GM18520 (cell line): ENCODE data around the gene PPL.
"Not testable (repeated sequence)": the region's sequence is repeated elsewhere in the genome, so short reads cannot be mapped to it uniquely, and the experiment has no call there.

Source experiments
- ATAC-seq: cut with Tn5 transposase; IDR thresholded peaks from one replicate; pipeline ENCODE4 v1.9.1; 2021; ENCODE audit not compliant: unreplicated experiment

Gene PPL

DNA sequence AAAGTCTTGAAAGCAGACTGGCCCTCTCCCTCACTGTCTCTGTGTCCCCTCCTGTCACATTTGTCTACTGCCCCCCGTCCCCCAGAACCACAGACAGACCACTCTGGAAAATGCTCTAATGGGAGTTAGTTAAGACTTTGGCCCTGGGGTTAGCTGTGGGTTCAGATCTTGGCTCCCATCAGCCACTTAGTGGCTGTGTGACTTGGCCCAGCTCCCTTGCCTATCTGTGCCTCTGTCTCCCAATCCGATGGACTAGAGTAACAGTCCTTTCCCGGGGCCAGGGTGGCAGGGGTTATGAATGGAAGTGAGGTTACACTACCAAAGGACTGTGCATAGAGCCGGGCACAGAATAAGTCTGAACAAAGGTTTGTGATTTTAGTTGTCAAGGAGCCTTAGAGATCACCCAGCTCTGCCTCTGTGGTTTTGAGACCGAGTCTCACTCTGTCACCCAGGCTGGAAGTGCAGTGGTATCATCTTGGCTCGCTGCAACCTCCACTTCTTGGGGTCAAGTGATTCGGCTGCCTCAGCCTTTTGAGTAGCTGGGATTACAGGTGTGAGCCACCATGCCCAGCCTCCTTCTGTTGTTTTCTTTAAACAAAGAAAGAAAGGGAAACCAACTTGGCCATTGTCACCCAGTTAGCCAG lies 23.7 kb downstream of the PPL start:
- no peak for ATAC-seq

GRCh38 chr16:4911970-4912386 lies 25.0 kb downstream of the PPL start:
- ATAC-seq = no peak

- ATAC-seq = no peak
Observed at GRCh38 chr16:4910828-4911227, 26.1 kb downstream of the PPL start.

DNA sequence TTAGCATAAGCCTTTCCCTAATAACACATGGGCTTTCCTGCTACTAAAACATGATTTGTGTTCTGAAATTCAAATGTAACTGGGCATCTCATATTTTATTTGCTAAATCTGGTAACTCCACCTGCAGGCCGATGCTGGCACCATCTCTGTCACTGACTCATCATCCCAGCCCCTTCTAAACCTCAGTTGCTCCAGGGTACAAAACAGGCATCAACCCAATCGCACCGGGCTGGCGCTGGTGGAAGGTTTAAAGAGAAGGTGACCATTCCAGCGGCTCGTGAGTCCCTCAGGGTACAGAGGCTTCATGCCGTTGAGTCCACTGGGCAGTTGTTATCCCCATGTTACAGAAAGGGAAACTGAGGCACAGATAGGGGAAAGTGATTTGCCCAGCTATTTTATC lies 27.1 kb downstream of the PPL start:
- no peak for ATAC-seq

- ATAC-seq = no peak
Observed at GRCh38 chr16:4908854-4909401, 28.0 kb downstream of the PPL start.

- ATAC-seq = no peak
Observed at GRCh38 chr16:4904942-4905615, 31.9 kb downstream of the PPL start.

DNA sequence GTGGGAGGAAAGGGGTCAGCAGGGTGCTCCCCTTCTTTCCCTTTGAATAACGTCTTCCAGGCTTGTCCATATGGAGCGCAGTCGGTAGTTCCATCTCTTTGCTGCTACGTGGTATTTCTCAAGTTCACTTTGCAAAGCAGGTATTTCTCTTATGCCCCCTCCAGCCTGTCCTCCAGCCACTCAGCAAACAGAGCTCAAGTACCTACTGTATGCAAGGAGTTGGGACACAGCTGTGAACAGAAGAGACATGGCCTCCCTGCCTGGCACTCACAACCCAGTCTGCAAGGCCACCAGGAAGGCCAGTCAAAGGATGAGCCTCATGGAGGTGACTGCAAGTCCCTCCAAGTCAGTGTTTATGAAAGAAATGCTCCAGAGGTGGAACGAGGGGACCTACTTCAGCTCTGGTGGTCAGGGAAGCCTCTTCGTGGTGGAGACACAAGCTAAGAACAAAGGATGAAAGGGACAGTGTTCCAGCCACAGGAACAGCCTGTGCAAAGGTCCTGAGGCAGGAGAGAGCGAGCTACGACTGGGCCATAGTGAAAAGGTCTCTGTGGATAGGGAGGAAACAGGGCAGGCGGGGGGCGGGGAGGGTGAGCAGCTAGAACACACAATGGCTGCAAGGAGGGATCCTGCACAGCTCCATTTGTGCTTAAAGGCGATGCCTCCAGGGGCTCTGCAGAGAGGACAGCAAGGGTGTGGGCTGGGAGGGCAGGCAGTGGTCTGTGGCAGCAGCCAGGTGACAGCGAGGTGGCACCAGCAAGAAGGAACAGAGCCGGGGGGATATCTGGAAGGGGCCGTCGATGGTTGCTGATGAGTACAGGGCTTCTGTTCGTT lies 32.6 kb downstream of the PPL start:
- no peak for ATAC-seq

DNA sequence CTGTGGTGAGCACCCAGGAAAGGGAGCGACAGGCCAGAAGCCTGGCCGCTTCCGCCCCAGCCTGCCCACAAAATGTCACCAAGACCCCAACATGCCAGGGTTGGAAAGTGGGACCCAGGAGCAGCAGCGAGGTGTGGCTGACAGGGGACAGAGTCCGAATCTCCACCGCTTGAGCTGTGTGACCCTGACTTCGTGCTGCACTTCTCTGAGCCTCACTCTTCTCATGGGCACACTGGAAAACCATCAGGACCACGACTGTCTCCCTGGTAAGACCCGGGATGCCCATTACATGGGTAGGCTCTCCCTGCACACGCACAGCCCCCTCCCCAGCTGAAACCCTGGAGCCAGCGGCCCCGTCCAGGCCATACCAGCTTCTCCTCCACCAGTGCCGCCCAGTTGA lies 34.9 kb downstream of the PPL start:
- no peak for ATAC-seq

- no peak for ATAC-seq
Observed at GRCh38 chr16:4900750-4901149, 36.2 kb downstream of the PPL start.

DNA sequence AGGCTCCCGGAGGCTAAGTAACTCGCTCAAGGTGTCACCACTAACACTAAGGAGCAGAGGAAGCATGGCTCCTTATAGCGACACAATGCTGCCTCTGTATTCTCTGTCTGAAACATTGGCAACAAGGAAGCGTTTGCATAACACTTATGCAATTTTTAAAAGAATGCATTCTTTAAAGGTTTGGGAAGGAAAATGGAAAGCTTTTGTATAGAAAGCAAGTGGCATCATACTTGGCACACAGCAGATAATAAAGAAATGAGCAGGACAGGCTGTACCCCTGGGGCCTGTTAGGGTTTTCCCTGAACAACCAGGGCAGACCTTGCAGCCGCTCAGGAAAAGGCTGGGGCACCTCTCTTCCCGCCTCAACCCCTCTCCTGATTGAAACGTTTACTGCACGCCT lies 36.9 kb downstream of the PPL start:
- no peak for ATAC-seq

DNA sequence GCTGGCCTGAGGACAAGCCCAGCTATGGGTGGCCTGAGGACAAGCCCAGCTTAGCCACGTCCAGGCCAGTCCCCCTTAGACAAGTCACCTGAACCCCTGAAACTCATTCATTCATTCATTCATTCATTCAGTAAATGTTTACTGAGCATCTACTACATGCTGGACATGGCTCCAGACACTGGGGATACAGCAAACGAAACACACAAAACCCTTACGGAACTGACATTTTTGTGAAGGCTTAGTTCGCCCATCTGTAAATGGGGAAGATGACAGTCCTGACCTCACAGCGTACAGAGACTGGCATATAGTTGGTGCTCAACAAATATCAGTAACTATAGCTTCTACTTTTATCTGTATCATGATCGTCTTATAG lies 37.5 kb downstream of the PPL start:
- no peak for ATAC-seq

DNA sequence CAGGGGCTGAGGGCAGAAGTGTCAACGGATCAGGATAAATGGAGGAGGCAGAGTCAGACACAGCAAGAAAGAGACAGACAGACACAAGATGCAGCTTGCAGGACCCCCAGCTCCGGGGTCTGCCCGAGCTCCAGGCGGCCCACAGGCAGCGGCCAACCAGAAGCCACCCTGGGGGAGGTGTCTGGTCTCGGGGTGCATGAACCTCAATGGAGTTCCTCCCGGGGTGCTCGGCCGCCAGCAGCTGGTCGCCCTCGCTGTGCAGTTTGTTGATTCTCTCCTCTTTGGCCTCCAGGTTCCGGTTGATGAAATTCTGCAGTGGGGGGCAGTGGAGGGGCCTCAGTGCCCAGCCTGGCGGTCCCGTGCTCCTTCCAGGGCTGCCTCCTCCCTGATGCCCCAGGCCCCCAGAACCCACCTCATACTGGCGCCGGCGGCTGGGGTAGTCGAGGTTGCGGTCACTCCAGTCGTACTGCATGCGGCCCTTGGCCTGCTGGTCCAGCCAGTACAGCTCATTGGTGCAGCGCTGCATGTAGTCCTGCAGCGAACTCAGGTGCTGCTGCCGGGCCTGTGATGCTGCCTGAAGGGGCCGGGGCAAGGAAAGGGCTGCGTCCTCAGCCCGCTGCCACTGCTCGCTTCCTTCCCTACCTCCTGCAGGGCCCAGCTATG lies 38.0 kb downstream of the PPL start:
- no peak for ATAC-seq

DNA sequence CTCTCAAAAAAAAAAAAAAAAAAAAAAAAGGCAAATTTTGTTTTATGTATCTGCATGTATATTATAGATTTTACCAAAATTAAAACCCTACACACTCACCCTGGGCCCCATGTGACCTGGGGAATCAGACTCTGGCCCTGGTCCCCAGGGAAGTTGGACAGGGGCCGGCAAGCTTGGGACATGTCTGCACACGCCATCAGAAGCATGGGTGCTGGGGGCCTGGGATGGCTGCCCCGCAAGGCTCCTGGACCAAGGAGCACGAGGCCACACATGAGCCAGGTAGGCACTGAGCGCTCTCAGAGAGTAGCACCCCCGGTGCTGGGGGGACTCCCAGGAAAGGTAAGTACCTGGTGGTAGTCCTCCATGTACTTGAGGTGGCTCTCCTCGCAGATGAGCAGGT lies 39.6 kb downstream of the PPL start:
- ATAC-seq = no peak

DNA sequence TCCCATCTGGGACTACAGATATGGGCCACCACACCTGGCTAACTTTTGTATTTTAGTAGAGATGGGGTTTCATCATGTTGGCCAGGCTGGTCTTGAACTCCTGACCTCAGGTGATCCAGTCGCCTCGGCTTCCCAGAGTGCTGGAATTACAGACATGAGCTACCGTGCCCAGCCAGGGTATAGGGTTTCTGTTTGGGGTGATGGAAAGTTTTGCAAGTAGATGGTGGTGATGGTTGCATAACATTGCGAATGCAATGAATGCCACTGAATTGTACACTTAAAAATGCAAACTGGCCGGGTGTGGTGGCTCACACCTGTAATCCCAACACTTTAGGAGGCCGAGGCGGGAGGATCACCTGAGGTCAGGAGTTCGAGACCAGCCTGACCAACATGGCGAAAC lies 40.2 kb downstream of the PPL start:
- not testable (repeated sequence) for ATAC-seq

DNA sequence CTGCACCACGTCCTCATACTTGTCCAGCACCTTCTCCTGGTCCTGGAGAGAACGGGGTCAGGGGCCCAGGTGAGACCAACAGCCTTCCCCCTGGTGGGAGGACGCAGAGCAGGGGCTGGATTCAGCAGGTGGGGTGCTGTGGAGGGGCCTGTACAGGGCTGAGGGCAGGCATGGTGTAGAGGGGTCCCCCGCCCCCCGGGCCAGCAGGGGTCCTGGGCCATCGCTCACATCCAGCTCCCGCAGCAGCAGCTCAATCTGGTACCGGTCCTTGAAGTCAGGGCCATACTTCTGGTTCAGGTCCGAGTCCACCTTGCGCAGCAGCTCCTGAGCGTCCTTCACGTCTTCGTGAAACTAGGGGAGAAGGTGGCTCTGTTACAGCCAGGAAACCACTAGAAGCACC lies 41.6 kb downstream of the PPL start:
- ATAC-seq = no peak

GRCh38 chr16:4894276-4895150 lies 42.4 kb downstream of the PPL start:
- no peak for ATAC-seq

DNA sequence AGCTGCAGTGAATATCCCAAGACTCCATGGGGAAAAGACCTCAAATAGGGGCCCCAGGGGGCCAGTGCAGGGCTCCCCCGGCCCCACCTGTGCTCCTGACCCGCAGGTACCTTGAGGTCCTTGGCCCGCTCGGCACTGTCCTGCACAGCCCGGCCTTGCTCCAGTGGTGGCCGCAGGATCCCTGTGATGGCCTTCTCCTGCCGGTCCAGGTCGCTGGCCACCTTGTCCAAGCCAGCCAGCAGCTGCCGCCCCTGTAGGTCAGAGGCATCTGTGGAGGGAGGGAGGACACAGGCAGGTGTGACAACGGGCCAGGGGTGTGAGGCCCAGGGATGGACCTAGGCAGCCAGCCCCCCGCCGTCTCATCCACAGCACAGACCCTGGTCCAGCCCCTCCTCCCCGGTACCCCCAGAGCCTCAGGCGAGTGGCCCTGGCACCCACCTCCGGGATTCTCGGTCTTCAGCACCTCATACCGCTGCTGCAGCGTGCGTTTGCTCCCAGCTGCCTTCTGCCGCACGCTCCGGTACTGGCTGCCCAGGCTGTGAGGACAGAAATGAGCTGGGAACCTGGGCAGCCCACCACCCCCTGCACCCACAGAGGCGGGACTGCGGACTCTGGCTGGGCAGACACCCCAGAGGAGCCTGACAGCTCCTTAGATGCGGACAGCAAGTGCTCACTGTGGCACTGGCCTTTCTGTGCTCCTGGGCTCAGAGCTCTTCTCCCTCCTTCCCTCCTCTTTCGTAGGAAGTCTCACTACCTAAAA lies 43.7 kb downstream of the PPL start:
- ATAC-seq = no peak

DNA sequence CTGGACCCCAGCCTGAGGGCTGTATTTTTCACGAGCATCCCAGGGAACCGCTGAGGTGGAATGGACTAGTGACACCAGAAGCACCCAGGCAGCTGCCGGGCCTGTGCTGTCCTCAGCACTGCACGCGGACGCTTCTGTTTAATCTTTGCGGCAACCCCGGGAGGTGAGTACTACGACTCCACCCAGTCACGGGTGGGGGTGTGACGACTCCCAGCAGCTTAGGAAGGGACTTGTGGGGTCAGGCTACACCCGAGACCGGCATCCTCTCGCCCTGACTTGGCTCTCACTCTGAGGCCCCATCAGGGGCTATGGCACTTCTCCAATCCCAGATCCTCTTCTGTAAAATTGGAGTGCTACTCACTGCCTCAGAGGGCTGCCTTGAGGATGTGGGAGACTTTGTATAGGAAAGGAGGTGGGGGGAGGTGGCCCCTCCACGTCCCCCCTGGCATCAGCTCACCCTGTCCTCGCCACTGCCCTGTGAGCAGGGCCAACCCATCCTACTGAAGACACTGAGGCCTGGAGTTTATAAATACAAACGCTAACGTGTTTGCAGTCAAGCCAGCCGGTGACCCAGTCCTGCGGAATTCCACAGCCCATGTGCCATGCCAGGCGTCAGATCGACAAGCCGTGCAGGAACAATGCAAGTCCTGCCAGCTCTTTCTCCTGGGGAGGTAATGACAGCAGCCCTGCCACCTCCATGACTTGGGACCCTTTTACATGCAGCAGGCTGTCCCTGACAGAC lies 44.4 kb downstream of the PPL start:
- ATAC-seq = no peak

GRCh38 chr16:4891886-4892216 lies 45.1 kb downstream of the PPL start:
- ATAC-seq = no peak
